GM18951 (cell line): ENCODE results near the gene COMMD4.
"Not testable (repeated sequence)": the region's sequence is repeated elsewhere in the genome, so short reads cannot be mapped to it uniquely, and the experiment has no call there.

Experiments
- POLR2A ChIP-seq: IDR thresholded peaks from 4 replicates; pipeline ENCODE4 v1.6.1; 2011; ENCODE audit warnings: mild to moderate bottlenecking; ENCODE audit not compliant: insufficient read length, insufficient read depth; ENCODE audit errors: extremely low read depth
- in situ Hi-C: fragments of 300-500 bp; cut with MboI; formaldehyde crosslinking; loops from one replicate; pipeline ENCODE4 v1.12.0; 2022; ENCODE audit warnings: low sequenced_read_pairs, mixed read lengths, inconsistent platforms; ENCODE audit not compliant: unreplicated experiment

COMMD4 gene

GRCh38 chr15:75346796-75347221 is 10.9 kb downstream of the COMMD4 start, which contains the start of gene NEIL1:
Gene NEIL1 (plus strand): TSS chr15:75347039. CDS start chr15:75348906, 1,867 bp downstream.
- in situ Hi-C loops: no loop called here
- TF ChIP-seq POLR2A: no peak

- in situ Hi-C loops: no loop called here
- no peak for TF ChIP-seq POLR2A
Observed at GRCh38 chr15:75347222-75348033, 11.6 kb downstream of the COMMD4 start.

GRCh38 chr15:75348034-75348561 is 12.2 kb downstream of the COMMD4 start:
- in situ Hi-C loops: no loop called here
- no peak for TF ChIP-seq POLR2A

- in situ Hi-C loops: no loop called here
- TF ChIP-seq POLR2A: no peak
Observed at GRCh38 chr15:75348562-75349350, 12.9 kb downstream of the COMMD4 start.

GRCh38 chr15:75349351-75349669 is 13.4 kb downstream of the COMMD4 start:
- in situ Hi-C loops: not testable (repeated sequence)

- peak; percentile 19 for TF ChIP-seq POLR2A
Observed at GRCh38 chr15:75349851-75350588, 14.2 kb downstream of the COMMD4 start.

GRCh38 chr15:75350601-75351361 is 14.9 kb downstream of the COMMD4 start:
- TF ChIP-seq POLR2A: no peak
- in situ Hi-C loops: loop anchor here (25.0 kb wide), 1 partner anchor 312 kb away; no protein-coding TSS in a partner anchor

More at GRCh38 chr15:75349851-75350588, 14.2 kb downstream of the COMMD4 start:
- in situ Hi-C loops: loop anchor here (25.0 kb wide), 1 partner anchor 312 kb away; no protein-coding TSS in a partner anchor

GRCh38 chr15:75352186-75353080 is 16.6 kb downstream of the COMMD4 start:
- in situ Hi-C loops: loop anchor here (25.0 kb wide), 1 partner anchor 310 kb away; no protein-coding TSS in a partner anchor
- TF ChIP-seq POLR2A: no peak

GRCh38 chr15:75353604-75354003 is 17.7 kb downstream of the COMMD4 start:
- no peak for TF ChIP-seq POLR2A
- in situ Hi-C loops: loop anchor here (25.0 kb wide), 1 partner anchor 309 kb away; no protein-coding TSS in a partner anchor

GRCh38 chr15:75354454-75354853 is 18.6 kb downstream of the COMMD4 start:
- no peak for TF ChIP-seq POLR2A
- in situ Hi-C loops: loop anchor here (25.0 kb wide), 1 partner anchor 308 kb away; no protein-coding TSS in a partner anchor

- no peak for TF ChIP-seq POLR2A
- in situ Hi-C loops: loop anchor here (25.0 kb wide), 1 partner anchor 307 kb away; no protein-coding TSS in a partner anchor
Observed at GRCh38 chr15:75355369-75355768, 19.5 kb downstream of the COMMD4 start.
